HepG2 (cell line): ENCODE results near the gene CLDND2. TPM values are rescaled to one million over a fixed set of nuclear protein-coding genes. Genes with fewer than 3 reads are reported as not detected.

Experiments
- ARNTL ChIP-seq: sonication (generic); formaldehyde crosslinking; IDR thresholded peaks from 2 replicates; pipeline ENCODE4 v1.4.0; 2020; ENCODE audit warnings: mild to moderate bottlenecking, missing genetic modification reagents
- GATAD1 ChIP-seq: IDR thresholded peaks from 2 replicates; pipeline ENCODE4 v1.6.1; 2016; ENCODE audit warnings: missing genetic modification reagents, missing compliant biosample characterization
- RFX3 ChIP-seq: IDR thresholded peaks from 2 replicates; pipeline ENCODE4 v1.6.1; 2016; ENCODE audit warnings: missing biosample characterization, missing genetic modification reagents
- SUZ12 ChIP-seq: fragments of 150-350 bp; IDR thresholded peaks from 2 replicates; pipeline ENCODE4 v1.6.1; 2014; ENCODE audit warnings: low read depth, low read length
- TBL1XR1 ChIP-seq: fragments of 150-350 bp; IDR thresholded peaks from 2 replicates; pipeline ENCODE4 v1.6.1; 2014; ENCODE audit warnings: borderline replicate concordance, low read length; ENCODE audit not compliant: partially characterized antibody
- ZNF24 ChIP-seq: fragments of 450-650 bp; IDR thresholded peaks from 2 replicates; pipeline ENCODE4 v1.6.1; 2017; ENCODE audit warnings: antibody characterized with exemption, mild to moderate bottlenecking
- ZNF501 ChIP-seq: sonication (generic); formaldehyde crosslinking; IDR thresholded peaks from 2 replicates; pipeline ENCODE4 v1.5.1; 2020; ENCODE audit warnings: mild to moderate bottlenecking, moderate library complexity, missing genetic modification reagents
- ZNF749 ChIP-seq: sonication (generic); formaldehyde crosslinking; IDR thresholded peaks from 2 replicates; pipeline ENCODE4 v1.8.0; 2022; ENCODE audit warnings: mild to moderate bottlenecking, missing genetic modification reagents, moderate library complexity, borderline replicate concordance
- ZNF777 ChIP-seq: sonication (generic); formaldehyde crosslinking; IDR thresholded peaks from 2 replicates; pipeline ENCODE4 v1.4.0; 2020; ENCODE audit warnings: missing genetic modification reagents
- polyA plus RNA-seq, 8 experiments: library from polyadenylated mRNA; depleted of rRNA in 3 of 8; stranded (reverse) in 7 of 8; unstranded in 1 of 8; fragments of >200 nt; fragmentation: Illumina TruSeq in 4 of 8; extraction: Trizol in 4 of 8; gene quantifications; 2 replicates each; pipeline versions ENCODE4 v1.2.1 to v1.2.3, GENCODE V29; 2011 to 2016; ENCODE audit warnings: low read depth in 4 of 8, missing spikeins in 1 of 8, mixed read lengths in 1 of 8; ENCODE audit not compliant: insufficient read depth in 1 of 8
- total RNA-seq, 5 experiments: library from RNA; depleted of rRNA; stranded (reverse); fragments of >200 nt; fragmentation: Illumina TruSeq; extraction: Trizol; gene quantifications; 2 replicates each; pipeline ENCODE4 v1.2.3, GENCODE V29; 2016; ENCODE audit warnings: low read depth in 1 of 5
- TF ChIP-seq, protein P1 (sequence below): sonication (generic); formaldehyde crosslinking; IDR thresholded peaks from 2 replicates; pipeline ENCODE4 v1.4.0; 2020; ENCODE audit warnings: mild to moderate bottlenecking, missing genetic modification reagents
- TF ChIP-seq, protein P2 (sequence below): sonication (generic); formaldehyde crosslinking; IDR thresholded peaks from 2 replicates; pipeline ENCODE4 v1.4.0; 2020; ENCODE audit warnings: mild to moderate bottlenecking, missing genetic modification reagents
- TF ChIP-seq, protein P3 (sequence below): sonication (generic); formaldehyde crosslinking; IDR thresholded peaks from 2 replicates; pipeline ENCODE4 v1.4.0; 2020; ENCODE audit warnings: mild to moderate bottlenecking, low read depth, missing genetic modification reagents
- TF ChIP-seq, protein P4 (sequence below): IDR thresholded peaks from 2 replicates; pipeline ENCODE4 v1.6.1; 2016
- TF ChIP-seq, protein P5 (sequence below): sonication (generic); formaldehyde crosslinking; IDR thresholded peaks from 2 replicates; pipeline ENCODE4 v1.8.0; 2022; ENCODE audit warnings: mild to moderate bottlenecking, missing genetic modification reagents, moderate library complexity

CLDND2 gene
- total and polyA plus RNA-seq, 2 of the 13 experiments (the other 11 are each of a cell fraction or from before 2014, with no cell fraction given) = 0.84 to 1.8 TPM

DNA sequence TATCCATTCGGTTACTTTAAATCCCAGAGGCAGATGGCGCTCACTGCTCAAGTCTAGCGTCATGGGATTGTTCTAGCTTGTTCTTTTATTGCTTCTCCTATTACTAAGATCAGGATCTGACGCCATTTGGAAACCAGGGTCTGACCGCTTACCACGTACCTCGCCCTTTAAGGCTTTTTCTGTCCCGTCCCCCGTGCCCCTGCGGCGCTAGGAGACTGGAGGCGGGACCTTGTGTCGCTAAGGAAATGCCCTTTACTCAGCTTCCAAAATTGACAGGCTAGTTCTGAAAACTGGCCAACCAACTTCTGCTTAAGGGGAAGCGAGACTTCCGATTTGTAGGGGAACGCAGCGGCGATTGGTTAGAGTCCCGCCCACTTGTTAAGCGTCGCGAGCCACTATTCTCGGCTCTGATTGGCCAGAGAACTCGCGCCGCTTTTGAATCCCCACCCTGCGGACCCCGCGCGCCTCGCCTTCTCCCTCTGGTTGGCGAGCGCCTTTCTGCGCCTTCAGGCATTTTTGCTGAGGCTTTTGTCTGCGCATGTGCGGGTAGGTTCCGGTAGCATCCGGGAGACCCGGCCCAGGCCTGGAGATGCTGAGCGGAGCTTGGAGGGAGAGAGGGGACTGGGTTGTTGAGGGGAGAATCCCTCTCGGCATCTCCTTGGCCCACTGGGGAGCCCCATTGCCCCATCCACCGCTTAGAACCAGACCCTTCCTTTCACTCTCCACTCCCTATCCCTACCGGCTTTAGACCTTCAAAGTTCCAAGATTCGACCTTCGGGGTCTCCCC lies 25.4 kb upstream of the CLDND2 start (continued):
- TF ChIP-seq, protein P1, sequence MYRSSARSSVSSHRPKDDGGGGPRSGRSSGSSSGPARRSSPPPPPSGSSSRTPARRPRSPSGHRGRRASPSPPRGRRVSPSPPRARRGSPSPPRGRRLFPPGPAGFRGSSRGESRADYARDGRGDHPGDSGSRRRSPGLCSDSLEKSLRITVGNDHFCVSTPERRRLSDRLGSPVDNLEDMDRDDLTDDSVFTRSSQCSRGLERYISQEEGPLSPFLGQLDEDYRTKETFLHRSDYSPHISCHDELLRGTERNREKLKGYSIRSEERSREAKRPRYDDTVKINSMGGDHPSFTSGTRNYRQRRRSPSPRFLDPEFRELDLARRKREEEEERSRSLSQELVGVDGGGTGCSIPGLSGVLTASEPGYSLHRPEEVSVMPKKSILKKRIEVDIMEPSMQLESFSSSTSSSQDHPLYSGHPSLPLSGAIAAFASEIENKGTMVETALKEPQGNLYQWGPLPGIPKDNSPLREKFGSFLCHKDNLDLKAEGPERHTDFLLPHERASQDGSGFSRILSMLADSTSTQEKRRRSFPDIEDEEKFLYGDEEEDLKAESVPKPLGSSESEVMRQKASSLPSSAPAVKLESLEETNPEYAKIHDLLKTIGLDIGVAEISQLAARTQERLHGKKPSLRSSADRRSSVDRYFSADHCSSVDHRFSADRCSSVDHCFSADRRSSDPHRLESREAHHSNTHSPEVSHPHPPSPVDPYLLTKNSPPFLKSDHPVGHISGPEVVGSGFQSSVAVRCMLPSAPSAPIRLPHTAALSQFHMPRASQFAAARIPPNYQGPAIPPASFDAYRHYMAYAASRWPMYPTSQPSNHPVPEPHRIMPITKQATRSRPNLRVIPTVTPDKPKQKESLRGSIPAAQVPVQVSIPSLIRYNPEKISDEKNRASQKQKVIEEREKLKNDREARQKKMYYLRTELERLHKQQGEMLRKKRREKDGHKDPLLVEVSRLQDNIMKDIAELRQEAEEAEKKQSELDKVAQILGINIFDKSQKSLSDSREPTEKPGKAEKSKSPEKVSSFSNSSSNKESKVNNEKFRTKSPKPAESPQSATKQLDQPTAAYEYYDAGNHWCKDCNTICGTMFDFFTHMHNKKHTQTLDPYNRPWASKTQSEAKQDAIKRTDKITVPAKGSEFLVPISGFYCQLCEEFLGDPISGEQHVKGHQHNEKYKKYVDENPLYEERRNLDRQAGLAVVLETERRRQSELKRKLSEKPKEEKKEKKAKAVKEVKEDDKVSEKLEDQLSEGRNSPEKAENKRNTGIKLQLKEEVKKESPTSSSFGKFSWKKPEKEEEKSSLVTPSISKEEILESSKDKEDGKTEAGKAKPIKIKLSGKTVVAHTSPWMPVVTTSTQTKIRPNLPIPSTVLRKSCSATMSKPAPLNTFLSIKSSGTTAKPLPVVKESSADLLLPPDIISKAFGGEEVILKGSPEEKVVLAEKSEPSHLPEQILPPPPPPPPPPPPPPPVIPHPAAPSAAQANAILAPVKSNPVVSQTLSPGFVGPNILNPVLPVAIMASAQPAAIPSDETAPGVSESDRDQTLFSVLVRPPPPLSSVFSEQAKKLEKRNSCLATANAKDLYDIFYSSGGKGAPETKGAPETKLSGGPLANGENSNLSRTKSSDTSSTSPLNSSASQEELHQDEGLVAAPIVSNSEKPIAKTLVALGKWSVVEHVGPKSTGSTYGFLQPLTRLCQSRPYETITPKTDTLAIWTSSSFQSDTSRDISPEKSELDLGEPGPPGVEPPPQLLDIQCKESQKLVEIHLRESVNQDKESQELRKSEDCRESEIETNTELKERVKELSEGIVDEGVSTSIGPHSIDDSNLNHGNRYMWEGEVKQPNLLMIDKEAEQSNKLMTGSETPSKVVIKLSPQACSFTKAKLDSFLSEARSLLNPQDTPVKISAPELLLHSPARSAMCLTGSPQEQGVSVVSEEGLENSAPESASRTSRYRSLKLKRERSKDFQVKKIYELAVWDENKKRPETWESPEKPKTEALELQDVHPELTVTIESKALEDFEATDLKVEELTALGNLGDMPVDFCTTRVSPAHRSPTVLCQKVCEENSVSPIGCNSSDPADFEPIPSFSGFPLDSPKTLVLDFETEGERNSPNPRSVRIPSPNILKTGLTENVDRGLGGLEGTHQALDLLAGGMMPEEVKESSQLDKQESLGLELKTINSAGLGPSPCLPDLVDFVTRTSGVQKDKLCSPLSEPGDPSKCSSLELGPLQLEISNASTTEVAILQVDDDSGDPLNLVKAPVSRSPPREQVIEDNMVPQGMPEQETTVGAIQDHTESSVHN = no peak
- TF ChIP-seq, protein P2, sequence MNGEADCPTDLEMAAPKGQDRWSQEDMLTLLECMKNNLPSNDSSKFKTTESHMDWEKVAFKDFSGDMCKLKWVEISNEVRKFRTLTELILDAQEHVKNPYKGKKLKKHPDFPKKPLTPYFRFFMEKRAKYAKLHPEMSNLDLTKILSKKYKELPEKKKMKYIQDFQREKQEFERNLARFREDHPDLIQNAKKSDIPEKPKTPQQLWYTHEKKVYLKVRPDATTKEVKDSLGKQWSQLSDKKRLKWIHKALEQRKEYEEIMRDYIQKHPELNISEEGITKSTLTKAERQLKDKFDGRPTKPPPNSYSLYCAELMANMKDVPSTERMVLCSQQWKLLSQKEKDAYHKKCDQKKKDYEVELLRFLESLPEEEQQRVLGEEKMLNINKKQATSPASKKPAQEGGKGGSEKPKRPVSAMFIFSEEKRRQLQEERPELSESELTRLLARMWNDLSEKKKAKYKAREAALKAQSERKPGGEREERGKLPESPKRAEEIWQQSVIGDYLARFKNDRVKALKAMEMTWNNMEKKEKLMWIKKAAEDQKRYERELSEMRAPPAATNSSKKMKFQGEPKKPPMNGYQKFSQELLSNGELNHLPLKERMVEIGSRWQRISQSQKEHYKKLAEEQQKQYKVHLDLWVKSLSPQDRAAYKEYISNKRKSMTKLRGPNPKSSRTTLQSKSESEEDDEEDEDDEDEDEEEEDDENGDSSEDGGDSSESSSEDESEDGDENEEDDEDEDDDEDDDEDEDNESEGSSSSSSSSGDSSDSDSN (CRISPR knock-in tag) = no peak
- TF ChIP-seq ZNF501 (CRISPR knock-in tag) (peak; percentile 68), GATAD1 (CRISPR knock-in tag) (peak; percentile 96), ZNF777 (no peak), SUZ12 (no peak), ZNF24 (no peak), TBL1XR1 (no peak), ARNTL (no peak; the same call in 1 of the 2 replicates), RFX3 (CRISPR knock-in tag) (peak; percentile 83), ZNF749 (CRISPR knock-in tag) (peak; percentile 88; the same call in 1 of the 2 replicates)
- TF ChIP-seq, protein P3, sequence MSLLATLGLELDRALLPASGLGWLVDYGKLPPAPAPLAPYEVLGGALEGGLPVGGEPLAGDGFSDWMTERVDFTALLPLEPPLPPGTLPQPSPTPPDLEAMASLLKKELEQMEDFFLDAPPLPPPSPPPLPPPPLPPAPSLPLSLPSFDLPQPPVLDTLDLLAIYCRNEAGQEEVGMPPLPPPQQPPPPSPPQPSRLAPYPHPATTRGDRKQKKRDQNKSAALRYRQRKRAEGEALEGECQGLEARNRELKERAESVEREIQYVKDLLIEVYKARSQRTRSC = no peak
- TF ChIP-seq, protein P4, sequence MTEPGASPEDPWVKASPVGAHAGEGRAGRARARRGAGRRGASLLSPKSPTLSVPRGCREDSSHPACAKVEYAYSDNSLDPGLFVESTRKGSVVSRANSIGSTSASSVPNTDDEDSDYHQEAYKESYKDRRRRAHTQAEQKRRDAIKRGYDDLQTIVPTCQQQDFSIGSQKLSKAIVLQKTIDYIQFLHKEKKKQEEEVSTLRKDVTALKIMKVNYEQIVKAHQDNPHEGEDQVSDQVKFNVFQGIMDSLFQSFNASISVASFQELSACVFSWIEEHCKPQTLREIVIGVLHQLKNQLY (CRISPR knock-in tag) = no peak
- TF ChIP-seq, protein P5, sequence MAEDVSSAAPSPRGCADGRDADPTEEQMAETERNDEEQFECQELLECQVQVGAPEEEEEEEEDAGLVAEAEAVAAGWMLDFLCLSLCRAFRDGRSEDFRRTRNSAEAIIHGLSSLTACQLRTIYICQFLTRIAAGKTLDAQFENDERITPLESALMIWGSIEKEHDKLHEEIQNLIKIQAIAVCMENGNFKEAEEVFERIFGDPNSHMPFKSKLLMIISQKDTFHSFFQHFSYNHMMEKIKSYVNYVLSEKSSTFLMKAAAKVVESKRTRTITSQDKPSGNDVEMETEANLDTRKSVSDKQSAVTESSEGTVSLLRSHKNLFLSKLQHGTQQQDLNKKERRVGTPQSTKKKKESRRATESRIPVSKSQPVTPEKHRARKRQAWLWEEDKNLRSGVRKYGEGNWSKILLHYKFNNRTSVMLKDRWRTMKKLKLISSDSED (CRISPR knock-in tag) = no peak
